ENCODE data around the gene GPR156.
"Not testable (repeated sequence)": the region's sequence is repeated elsewhere in the genome, so short reads cannot be mapped to it uniquely, and the experiment has no call there.

The GPR156 gene

DNA sequence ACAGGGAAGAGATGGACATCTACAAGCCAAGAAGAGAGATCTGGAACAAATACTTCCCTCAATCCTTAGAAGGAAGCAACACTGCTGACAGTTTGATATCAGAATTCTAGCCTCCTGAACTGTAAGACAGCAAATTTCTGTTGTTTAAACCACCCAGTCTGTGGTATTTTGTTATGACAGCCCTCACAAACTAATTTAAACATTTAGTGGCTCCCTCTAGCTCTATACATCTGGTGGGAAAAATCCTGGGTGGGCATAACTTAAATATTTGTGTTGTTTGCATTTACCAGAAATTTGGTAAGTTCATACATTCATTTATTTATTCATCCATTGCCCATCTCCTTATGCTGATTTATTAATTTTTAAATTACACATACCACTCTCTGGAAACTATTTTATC lies 128.3 kb downstream of the GPR156 start:
- Histone ChIP-seq H3K4me2 (ENCODE audit: low read length) (no peak overlapping the region), H3K9ac (ENCODE audit: low read depth, low read length) (no peak overlapping the region), H3K4me1 (ENCODE audit: control insufficient read depth, insufficient read depth, low read length) (peaks cover 20% of the 10 kb centered on the region), H3K36me3 (ENCODE audit: insufficient read depth, low read length) (no peaks in the 10 kb centered on the region), H3K27me3 (ENCODE audit: control insufficient read depth, insufficient read depth, low read length) (no peaks in the 10 kb centered on the region), H3K4me3 (ENCODE audit: low read length) (no peak overlapping the region), H3K9me3 (replicated peaks; ENCODE audit: low read length) (no peaks in the 10 kb centered on the region)

DNA sequence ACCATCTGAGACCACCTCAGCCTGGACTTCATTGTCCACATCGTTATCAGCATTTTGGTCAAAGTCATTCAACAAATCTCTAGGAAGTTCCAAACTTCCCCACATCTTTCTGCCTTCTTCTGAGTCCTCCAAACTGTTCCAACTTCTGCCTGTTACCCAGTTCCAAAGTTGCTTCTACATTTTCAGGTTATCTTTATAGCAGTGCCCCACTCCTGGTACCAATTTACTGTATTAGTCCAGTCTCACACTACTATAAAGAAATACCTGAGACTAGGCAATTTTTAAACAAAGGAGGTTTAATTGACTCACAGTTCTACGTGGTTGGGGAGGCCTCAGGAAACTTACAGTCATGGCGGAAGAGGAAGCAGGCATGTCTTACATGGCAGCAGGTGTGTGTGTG lies 129.3 kb downstream of the GPR156 start:
- H3K27me3 ChIP-seq (ENCODE audit: control insufficient read depth, insufficient read depth, low read length); H3K4me3 ChIP-seq (ENCODE audit: low read length); H3K9ac ChIP-seq (ENCODE audit: low read depth, low read length); H3K4me2 ChIP-seq (ENCODE audit: low read length); H3K36me3 ChIP-seq (ENCODE audit: insufficient read depth, low read length); H3K9me3 ChIP-seq (replicated peaks; ENCODE audit: low read length): not testable (repeated sequence)
- H3K4me1 ChIP-seq (ENCODE audit: control insufficient read depth, insufficient read depth, low read length): peaks cover 16% of the 10 kb centered on the region

DNA sequence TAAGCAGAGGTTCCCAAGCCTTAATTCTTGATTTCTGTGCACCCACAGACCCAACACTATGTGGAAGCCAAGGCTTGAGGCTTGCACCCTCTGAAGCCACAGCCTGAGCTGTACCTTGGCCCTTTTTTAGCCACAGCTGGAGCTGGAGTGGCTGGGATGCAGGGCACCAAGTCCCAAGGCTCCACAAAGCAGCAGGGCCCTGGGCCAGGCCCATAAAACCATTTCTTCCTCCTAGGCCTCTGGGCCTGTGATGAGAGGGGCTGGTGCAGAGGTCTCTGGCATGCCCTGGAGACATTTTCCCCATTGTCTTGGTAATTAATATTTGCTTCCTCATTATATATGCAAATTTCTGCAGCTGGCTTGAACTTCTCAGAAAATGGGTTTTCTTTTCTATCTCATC lies 129.9 kb downstream of the GPR156 start:
- no peak overlapping the region for H3K4me2 ChIP-seq (ENCODE audit: low read length)
- H3K9ac ChIP-seq (ENCODE audit: low read depth, low read length): no peak overlapping the region
- no peaks in the 10 kb centered on the region for H3K9me3 ChIP-seq (replicated peaks; ENCODE audit: low read length)
- no peak overlapping the region for H3K4me3 ChIP-seq (ENCODE audit: low read length)
- no peaks in the 10 kb centered on the region for H3K36me3 ChIP-seq (ENCODE audit: insufficient read depth, low read length)
- peaks cover 11% of the 10 kb centered on the region for H3K4me1 ChIP-seq (ENCODE audit: control insufficient read depth, insufficient read depth, low read length)
- H3K27me3 ChIP-seq (ENCODE audit: control insufficient read depth, insufficient read depth, low read length): no peaks in the 10 kb centered on the region

DNA sequence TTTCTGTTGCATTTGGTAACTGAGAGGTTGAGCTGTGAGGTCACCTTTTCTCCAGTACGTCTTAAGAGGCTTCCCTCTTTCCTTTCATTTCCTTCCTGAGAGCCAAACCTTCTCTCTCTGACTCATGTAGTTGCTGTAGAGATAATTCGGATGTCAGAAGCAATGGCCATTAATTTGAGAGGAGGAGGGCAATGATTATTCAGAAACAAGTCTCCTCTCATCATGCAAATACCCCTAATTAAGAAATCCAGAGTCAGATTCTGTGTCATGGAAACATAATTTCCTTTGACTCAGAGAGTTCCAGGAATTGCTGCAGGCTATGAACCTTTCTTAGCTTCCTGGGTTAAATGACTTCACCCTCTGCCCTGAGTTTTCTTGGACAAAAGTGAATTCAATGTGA lies 131.7 kb downstream of the GPR156 start:
- H3K4me2 ChIP-seq (ENCODE audit: low read length): peak overlapping the region; percentile 45
- H3K27me3 ChIP-seq (ENCODE audit: control insufficient read depth, insufficient read depth, low read length): no peaks in the 10 kb centered on the region
- no peaks in the 10 kb centered on the region for H3K36me3 ChIP-seq (ENCODE audit: insufficient read depth, low read length)
- H3K4me1 ChIP-seq (ENCODE audit: control insufficient read depth, insufficient read depth, low read length): peaks cover 6% of the 10 kb centered on the region
- no peak overlapping the region for H3K9ac ChIP-seq (ENCODE audit: low read depth, low read length)
- H3K9me3 ChIP-seq (replicated peaks; ENCODE audit: low read length): no peaks in the 10 kb centered on the region
- no peak overlapping the region for H3K4me3 ChIP-seq (ENCODE audit: low read length)

DNA sequence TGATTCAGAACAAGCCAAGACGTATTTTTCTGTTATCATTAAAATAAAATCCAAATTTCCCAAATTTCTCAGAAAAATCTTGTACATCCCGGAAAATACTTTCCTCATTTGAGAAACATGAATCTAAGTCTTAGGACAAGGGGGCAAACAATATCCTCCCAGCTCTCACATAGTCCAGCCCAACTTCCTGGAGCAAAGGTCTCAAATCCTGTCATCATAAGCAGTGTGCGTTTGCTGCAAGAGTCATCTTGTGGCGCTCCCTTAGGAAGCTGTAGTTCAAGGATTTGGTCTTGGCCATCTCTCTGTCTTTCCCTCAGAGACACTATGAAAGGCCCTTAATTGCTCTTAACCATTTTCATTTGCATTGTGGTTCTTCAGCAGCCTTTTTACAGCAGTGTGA lies 133.2 kb downstream of the GPR156 start:
- Histone ChIP-seq H3K9me3 (replicated peaks; ENCODE audit: low read length) (no peaks in the 10 kb centered on the region), H3K4me2 (ENCODE audit: low read length) (no peak overlapping the region), H3K4me1 (ENCODE audit: control insufficient read depth, insufficient read depth, low read length) (peaks cover 6% of the 10 kb centered on the region), H3K4me3 (ENCODE audit: low read length) (no peak overlapping the region), H3K27me3 (ENCODE audit: control insufficient read depth, insufficient read depth, low read length) (no peaks in the 10 kb centered on the region), H3K36me3 (ENCODE audit: insufficient read depth, low read length) (no peaks in the 10 kb centered on the region), H3K9ac (ENCODE audit: low read depth, low read length) (no peak overlapping the region)

DNA sequence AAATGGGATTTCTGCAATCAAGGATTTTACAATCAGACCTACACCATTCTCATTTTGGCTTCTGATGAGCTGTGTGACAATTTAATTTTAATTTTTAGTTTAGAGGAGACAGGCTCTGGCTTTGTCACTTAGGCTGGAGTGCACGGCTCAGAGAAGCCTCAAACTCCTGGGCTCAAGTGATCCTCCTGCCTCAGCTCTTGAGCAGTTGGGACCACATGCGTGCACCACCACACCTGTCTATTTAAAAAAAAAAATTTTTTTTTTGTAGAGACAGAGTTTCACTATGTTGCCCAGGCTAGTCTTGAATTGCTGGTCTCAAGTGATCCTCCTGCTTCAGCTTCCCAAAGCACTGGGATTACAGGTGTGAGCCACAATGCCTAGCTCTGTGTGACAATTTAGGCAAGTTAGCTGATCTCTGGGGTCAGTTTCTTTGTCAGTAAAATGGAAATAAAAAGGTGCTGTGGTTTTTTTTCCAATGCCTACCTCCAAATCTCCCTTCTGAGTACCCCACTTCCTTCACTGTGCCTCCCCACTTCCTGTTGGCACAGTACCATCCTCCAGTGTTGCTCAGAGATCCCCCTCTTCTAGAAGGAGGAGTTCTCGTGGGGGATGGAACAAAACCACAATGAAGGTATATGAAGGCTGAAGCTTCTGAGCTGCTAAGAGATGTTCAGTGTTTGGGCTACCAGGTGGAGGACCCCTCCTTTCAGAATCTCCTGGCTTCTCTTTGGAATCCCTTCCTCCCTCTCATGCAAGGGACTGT lies 136.7 kb downstream of the GPR156 start:
- H3K4me1 ChIP-seq (ENCODE audit: control insufficient read depth, insufficient read depth, low read length): peaks cover 23% of the 10 kb centered on the region
- H3K27me3 ChIP-seq (ENCODE audit: control insufficient read depth, insufficient read depth, low read length): no peaks in the 10 kb centered on the region
- H3K9me3 ChIP-seq (replicated peaks; ENCODE audit: low read length): no peaks in the 10 kb centered on the region
- no peaks in the 10 kb centered on the region for H3K36me3 ChIP-seq (ENCODE audit: insufficient read depth, low read length)
- no peak overlapping the region for H3K9ac ChIP-seq (ENCODE audit: low read depth, low read length)
- H3K4me2 ChIP-seq (ENCODE audit: low read length): no peak overlapping the region
- H3K4me3 ChIP-seq (ENCODE audit: low read length): no peak overlapping the region

DNA sequence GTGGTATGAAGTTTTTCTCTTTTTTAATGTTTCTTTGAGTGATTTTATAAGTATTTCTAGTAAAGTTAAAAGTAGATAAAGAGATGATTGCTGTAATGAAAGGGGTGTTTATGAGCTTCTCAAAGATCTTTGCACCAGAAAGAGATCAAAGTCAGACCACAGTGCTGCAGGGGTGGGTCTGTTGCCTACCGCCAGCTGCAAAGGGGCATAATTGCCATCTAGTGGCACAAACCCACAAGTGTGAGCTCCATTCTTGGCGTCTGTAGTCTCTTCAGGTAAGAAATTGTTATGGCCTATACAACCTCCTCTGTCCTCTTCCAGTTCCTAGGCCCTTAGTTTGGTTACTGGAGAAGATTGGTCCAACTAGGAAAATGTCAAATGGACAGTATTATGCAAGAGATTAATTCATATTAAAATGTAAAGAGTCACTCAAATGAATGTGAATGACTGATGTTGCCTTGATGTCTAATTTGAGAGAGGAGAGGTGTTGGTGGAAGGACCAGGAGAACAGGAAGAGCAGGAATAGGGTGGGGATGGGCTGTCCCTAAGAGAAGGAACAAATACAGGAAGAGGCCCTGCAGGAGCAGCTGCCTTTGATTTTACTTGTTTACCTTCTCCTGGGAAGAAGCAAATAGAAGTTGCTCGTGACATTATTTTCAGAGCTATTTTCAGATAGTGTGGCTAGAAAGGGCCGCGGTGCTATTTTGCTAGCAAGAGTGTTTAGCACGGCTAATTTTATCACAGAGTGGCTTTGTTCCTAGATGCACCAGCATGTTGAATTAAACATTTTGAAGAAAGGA lies 137.8 kb downstream of the GPR156 start:
- H3K4me3 ChIP-seq (ENCODE audit: low read length): no peak overlapping the region
- H3K9ac ChIP-seq (ENCODE audit: low read depth, low read length): no peak overlapping the region
- no peaks in the 10 kb centered on the region for H3K36me3 ChIP-seq (ENCODE audit: insufficient read depth, low read length)
- no peaks in the 10 kb centered on the region for H3K27me3 ChIP-seq (ENCODE audit: control insufficient read depth, insufficient read depth, low read length)
- no peak overlapping the region for H3K4me2 ChIP-seq (ENCODE audit: low read length)
- peaks cover 17% of the 10 kb centered on the region for H3K4me1 ChIP-seq (ENCODE audit: control insufficient read depth, insufficient read depth, low read length)
- no peaks in the 10 kb centered on the region for H3K9me3 ChIP-seq (replicated peaks; ENCODE audit: low read length)

DNA sequence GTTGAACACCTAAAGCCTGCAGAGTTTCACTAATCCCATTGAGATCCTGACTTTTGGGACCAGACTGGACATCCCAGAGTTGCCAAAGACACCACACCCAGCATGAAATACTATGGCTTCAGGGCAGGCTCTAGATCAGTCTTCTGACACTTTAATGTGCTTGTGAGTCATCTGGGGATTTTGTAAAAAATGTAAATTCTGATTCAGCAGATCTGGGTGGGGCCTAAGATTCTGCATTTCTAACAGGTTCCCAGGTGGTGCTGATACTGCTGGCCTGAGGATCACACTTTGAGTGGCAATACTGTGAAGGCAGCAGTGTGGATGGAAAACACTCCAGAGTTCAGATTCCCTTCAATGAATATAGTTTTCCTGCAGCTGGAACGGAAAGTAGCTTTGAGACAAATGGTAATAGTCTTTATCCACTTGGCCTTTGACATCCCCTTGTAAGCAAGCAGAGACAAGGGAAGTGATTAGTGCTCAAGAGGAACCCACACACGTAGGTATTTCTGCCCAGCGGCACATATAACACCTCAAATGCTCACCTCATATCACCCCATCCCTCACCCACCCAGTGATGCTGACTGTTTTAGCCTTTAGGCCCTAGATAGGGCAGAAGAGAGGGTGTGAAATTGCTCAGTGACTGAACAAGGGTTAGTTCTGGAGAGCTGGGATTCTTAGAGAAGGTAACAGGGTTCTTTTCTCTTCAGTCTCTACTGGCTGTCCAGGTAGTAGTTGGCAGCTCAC lies 139.3 kb downstream of the GPR156 start:
- Histone ChIP-seq H3K4me3 (ENCODE audit: low read length) (no peak overlapping the region), H3K36me3 (ENCODE audit: insufficient read depth, low read length) (no peaks in the 10 kb centered on the region), H3K9ac (ENCODE audit: low read depth, low read length) (no peak overlapping the region), H3K9me3 (replicated peaks; ENCODE audit: low read length) (no peaks in the 10 kb centered on the region), H3K4me1 (ENCODE audit: control insufficient read depth, insufficient read depth, low read length) (peaks cover 17% of the 10 kb centered on the region), H3K4me2 (ENCODE audit: low read length) (no peak overlapping the region), H3K27me3 (ENCODE audit: control insufficient read depth, insufficient read depth, low read length) (no peaks in the 10 kb centered on the region)

DNA sequence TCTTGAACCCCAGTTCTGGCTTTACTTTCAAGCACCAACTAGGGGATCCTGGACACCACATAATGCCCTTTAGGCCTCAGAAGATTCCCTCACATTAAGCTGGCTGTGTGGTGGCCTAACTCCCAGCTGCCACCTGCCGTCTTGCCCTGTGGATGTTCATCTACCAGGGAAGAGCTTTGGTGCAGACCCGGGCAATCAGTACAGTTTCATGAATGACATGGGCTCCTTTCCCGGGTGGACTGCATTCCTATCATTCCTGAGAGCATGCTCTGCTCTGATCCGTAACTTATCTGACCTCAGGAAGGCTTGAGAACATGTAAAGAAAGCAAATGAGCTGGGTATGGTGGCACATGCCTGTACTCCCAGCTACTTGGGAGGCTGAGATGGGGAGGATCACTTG lies 140.8 kb downstream of the GPR156 start:
- H3K4me3 ChIP-seq (ENCODE audit: low read length): no peak overlapping the region
- no peak overlapping the region for H3K4me2 ChIP-seq (ENCODE audit: low read length)
- no peak overlapping the region for H3K9ac ChIP-seq (ENCODE audit: low read depth, low read length)
- H3K27me3 ChIP-seq (ENCODE audit: control insufficient read depth, insufficient read depth, low read length): no peaks in the 10 kb centered on the region
- peaks cover 17% of the 10 kb centered on the region for H3K4me1 ChIP-seq (ENCODE audit: control insufficient read depth, insufficient read depth, low read length)
- no peaks in the 10 kb centered on the region for H3K36me3 ChIP-seq (ENCODE audit: insufficient read depth, low read length)
- no peaks in the 10 kb centered on the region for H3K9me3 ChIP-seq (replicated peaks; ENCODE audit: low read length)

DNA sequence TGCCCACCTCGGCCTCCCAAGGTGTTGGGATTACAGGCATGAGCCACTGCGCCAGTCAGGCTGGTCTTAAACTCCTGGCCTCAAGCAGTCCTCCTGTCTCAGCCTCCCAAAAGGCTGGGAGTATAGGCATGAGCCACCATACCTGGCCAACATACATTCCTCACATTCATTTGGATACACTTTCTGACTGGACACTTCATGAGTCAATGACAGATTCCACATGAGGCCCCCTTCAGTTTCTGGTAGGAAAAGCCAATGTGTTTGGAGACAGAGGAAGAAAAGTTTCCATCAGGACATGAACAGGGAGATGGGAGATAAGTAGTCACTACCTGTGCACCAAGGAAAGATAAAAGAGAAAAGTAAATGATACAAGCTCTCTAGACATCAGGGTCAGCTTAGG lies 141.3 kb downstream of the GPR156 start:
- Histone ChIP-seq H3K9ac (ENCODE audit: low read depth, low read length) (no peak overlapping the region), H3K4me1 (ENCODE audit: control insufficient read depth, insufficient read depth, low read length) (peaks cover 17% of the 10 kb centered on the region), H3K9me3 (replicated peaks; ENCODE audit: low read length) (no peaks in the 10 kb centered on the region), H3K27me3 (ENCODE audit: control insufficient read depth, insufficient read depth, low read length) (no peaks in the 10 kb centered on the region), H3K4me2 (ENCODE audit: low read length) (no peak overlapping the region), H3K4me3 (ENCODE audit: low read length) (no peak overlapping the region), H3K36me3 (ENCODE audit: insufficient read depth, low read length) (no peaks in the 10 kb centered on the region)

DNA sequence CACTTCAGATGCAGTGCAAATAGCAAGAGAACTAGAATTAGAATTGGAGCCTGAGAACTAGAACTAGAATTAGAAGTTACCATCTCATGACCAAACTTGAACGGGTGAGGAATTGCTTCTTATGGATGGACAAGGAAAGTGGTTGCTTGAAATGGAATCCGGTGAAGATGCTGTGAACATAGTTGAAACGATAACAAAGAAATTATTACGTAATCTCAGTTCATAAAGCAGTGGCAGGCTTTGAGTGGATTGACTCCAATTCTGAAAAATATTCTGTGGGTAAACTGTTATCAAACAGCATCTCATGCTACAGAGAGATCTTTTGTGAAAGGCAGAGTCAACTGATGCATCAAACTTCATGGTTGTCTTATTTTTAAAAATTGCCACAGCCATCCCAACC lies 142.8 kb downstream of the GPR156 start:
- no peaks in the 10 kb centered on the region for H3K36me3 ChIP-seq (ENCODE audit: insufficient read depth, low read length)
- H3K9me3 ChIP-seq (replicated peaks; ENCODE audit: low read length): no peaks in the 10 kb centered on the region
- H3K4me2 ChIP-seq (ENCODE audit: low read length): no peak overlapping the region
- peaks cover 17% of the 10 kb centered on the region for H3K4me1 ChIP-seq (ENCODE audit: control insufficient read depth, insufficient read depth, low read length)
- no peaks in the 10 kb centered on the region for H3K27me3 ChIP-seq (ENCODE audit: control insufficient read depth, insufficient read depth, low read length)
- H3K4me3 ChIP-seq (ENCODE audit: low read length): no peak overlapping the region
- no peak overlapping the region for H3K9ac ChIP-seq (ENCODE audit: low read depth, low read length)

All from skeletal muscle satellite cell (primary cell).